Body of pancreas (tissue), 4 donors: Measurements from ENCODE around the gene PFDN2. TPM values are rescaled to one million over a fixed set of nuclear protein-coding genes. Genes with fewer than 3 reads are reported as not detected.

ENCODE experiments used
- ATAC-seq: fragments of 150-250 bp; one replicate; pipeline ENCODE4 v1.9.1; 2016
- DNase-seq, 4 donors: peaks; one replicate each; pipeline ENCODE4 v3.0.0-alpha.2; 2019
- H3K27ac ChIP-seq, 4 donors: fragments of 200-600 bp; sonication (generic); 1 replicate in 3 of 4; 2 replicates in 1 of 4; pipeline versions ENCODE4 v1.5.1 to v1.6.1; 2016 to 2019; ENCODE audit warnings: mild to moderate bottlenecking in 1 of 4, mixed read lengths in 1 of 4, moderate library complexity in 1 of 4
- H3K27me3 ChIP-seq, 2 donors: fragments of 200-600 bp; sonication (generic); one replicate each; pipeline ENCODE4 v1.6.0; 2016; ENCODE audit warnings: mild to moderate bottlenecking in 1 of 2
- H3K36me3 ChIP-seq, 2 donors: fragments of 200-600 bp; sonication (generic); replicated peaks in 1 of 2; 2 replicates each; pipeline ENCODE4 v1.5.1; 2016; ENCODE audit warnings: low read depth in 2 of 2; ENCODE audit not compliant: insufficient read depth in 1 of 2
- H3K4me1 ChIP-seq: fragments of 200-600 bp; sonication (generic); one replicate; pipeline ENCODE4 v1.6.0; 2016
- H3K4me3 ChIP-seq, 2 donors: fragments of 200-600 bp; sonication (generic); 1 replicate in 1 of 2; 2 replicates in 1 of 2; pipeline ENCODE4 v1.5.1; 2016 to 2019
- H3K9me3 ChIP-seq, 3 donors: fragments of 200-600 bp; sonication (generic); 1 replicate in 2 of 3; 2 replicates in 1 of 3; pipeline ENCODE4 v1.5.1; 2016
- POLR2A ChIP-seq, 3 donors: fragments of 450-650 bp; IDR thresholded peaks; one replicate each; pipeline ENCODE4 v1.6.1; 2016; ENCODE audit warnings: antibody characterized with exemption in 3 of 3, mild to moderate bottlenecking in 2 of 3
- WGBS, 2 donors: methylation state at CpG; one replicate each; pipeline ENCODE4 v1.1.5; 2017; 5-methylcytosine and 5-hydroxymethylcytosine counted together
- intact Hi-C: fragments of 100-400 bp; cut with DNase I; formaldehyde crosslinking; loops from one replicate; pipeline ENCODE4 v1.15.1; 2023
- total RNA-seq, 2 donors: library from RNA; depleted of rRNA; stranded (reverse); fragments of >200 nt; gene quantifications; one replicate each; pipeline ENCODE4 v1.1.0, GENCODE V29; 2016
- TF ChIP-seq, protein P1 (sequence below), 7 experiments: fragments of 450-650 bp in 4 of 7; fragments of 200-600 bp in 3 of 7; sonication (generic) in 3 of 7; IDR thresholded peaks; one replicate each; pipeline ENCODE4 v1.5.1; 2016 to 2019; ENCODE audit warnings: antibody characterized with exemption in 7 of 7

The PFDN2 gene
- total RNA-seq, 2 donors from 2014 or later = 29.6 to 54.7 TPM

- TF ChIP-seq, protein P1, sequence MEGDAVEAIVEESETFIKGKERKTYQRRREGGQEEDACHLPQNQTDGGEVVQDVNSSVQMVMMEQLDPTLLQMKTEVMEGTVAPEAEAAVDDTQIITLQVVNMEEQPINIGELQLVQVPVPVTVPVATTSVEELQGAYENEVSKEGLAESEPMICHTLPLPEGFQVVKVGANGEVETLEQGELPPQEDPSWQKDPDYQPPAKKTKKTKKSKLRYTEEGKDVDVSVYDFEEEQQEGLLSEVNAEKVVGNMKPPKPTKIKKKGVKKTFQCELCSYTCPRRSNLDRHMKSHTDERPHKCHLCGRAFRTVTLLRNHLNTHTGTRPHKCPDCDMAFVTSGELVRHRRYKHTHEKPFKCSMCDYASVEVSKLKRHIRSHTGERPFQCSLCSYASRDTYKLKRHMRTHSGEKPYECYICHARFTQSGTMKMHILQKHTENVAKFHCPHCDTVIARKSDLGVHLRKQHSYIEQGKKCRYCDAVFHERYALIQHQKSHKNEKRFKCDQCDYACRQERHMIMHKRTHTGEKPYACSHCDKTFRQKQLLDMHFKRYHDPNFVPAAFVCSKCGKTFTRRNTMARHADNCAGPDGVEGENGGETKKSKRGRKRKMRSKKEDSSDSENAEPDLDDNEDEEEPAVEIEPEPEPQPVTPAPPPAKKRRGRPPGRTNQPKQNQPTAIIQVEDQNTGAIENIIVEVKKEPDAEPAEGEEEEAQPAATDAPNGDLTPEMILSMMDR (IDR thresholded peaks at IDR 0.05) = no peak
- no peak for TF ChIP-seq POLR2A (IDR thresholded peaks at IDR 0.05)
- Histone ChIP-seq H3K36me3 (peaks cover 0 to 2% of the 10 kb centered on the region in 2 donors), H3K9me3 (no peaks in the 10 kb centered on the region), H3K27ac (no peak overlapping the region), H3K27me3 (no peaks in the 10 kb centered on the region), H3K4me3 (no peak overlapping the region), H3K4me1 (no peaks in the 10 kb centered on the region)
- no peak for DNase-seq
- ATAC-seq = no peak
- intact Hi-C loops = no loop called here
- WGBS, 2 donors = 75 to 83% methylated on average over 11 to 12 of the region's 12 CpGs
These were observed 43.0 kb downstream of the PFDN2 start for GRCh38 chr1:161074676-161075368.

GRCh38 chr1:161073474-161074121 is 44.2 kb downstream of the PFDN2 start:
- H3K4me3 ChIP-seq = no peak overlapping the region
- no peaks in the 10 kb centered on the region for H3K27me3 ChIP-seq
- WGBS, 2 donors = 67 to 68% methylated on average over 6 to 7 of the region's 7 CpGs
- no peaks in the 10 kb centered on the region for H3K9me3 ChIP-seq
- DNase-seq = no peak
- no peak for ATAC-seq
- peaks cover 0 to 2% of the 10 kb centered on the region in 2 donors for H3K36me3 ChIP-seq
- H3K4me1 ChIP-seq = no peaks in the 10 kb centered on the region
- intact Hi-C loops = no loop called here
- TF ChIP-seq POLR2A (IDR thresholded peaks at IDR 0.05) = no peak
- TF ChIP-seq, protein P1 (IDR thresholded peaks at IDR 0.05) = no peak
- no peak overlapping the region for H3K27ac ChIP-seq

- Histone ChIP-seq H3K9me3 (no peaks in the 10 kb centered on the region), H3K36me3 (peaks cover 0 to 2% of the 10 kb centered on the region in 2 donors), H3K4me3 (no peak overlapping the region), H3K27me3 (no peaks in the 10 kb centered on the region), H3K27ac (no peak overlapping the region), H3K4me1 (no peaks in the 10 kb centered on the region)
- DNase-seq (no peak), ATAC-seq (no peak)
- 86% methylated on average over 18 to 19 of the region's 19 CpGs for WGBS, 2 donors
- intact Hi-C loops = no loop called here
- TF ChIP-seq, protein P1 (IDR thresholded peaks at IDR 0.05) = no peak
- no peak for TF ChIP-seq POLR2A (IDR thresholded peaks at IDR 0.05)
These were observed 44.9 kb downstream of the PFDN2 start for GRCh38 chr1:161072751-161073449.

GRCh38 chr1:161071886-161072371 is 45.9 kb downstream of the PFDN2 start:
- intact Hi-C loops = no loop called here
- H3K36me3 ChIP-seq = peaks cover 0 to 2% of the 10 kb centered on the region in 2 donors
- no peaks in the 10 kb centered on the region for H3K27me3 ChIP-seq
- no peak for TF ChIP-seq POLR2A (IDR thresholded peaks at IDR 0.05)
- TF ChIP-seq, protein P1 (IDR thresholded peaks at IDR 0.05) = peak; percentile 25 to 94 (median 85)
- H3K9me3 ChIP-seq = no peaks in the 10 kb centered on the region
- no peak overlapping the region for H3K27ac ChIP-seq
- H3K4me1 ChIP-seq = no peaks in the 10 kb centered on the region
- WGBS, 2 donors = 27 to 36% methylated on average over 9 of the region's 9 CpGs
- no peak overlapping the region for H3K4me3 ChIP-seq
- DNase-seq (peak; percentile 79 to 86 (median 80)), ATAC-seq (peak; percentile 83)
